Measurements from ENCODE around the gene SCLY.

SCLY gene

GRCh38 chr2:238139196-238140039 lies 78.6 kb downstream of the SCLY start:
- TF ChIP-seq ZNF677 (tag by site-specific recombination; IDR thresholded peaks at IDR 0.05) (no peak), ZNF423 (tag by site-specific recombination; IDR thresholded peaks at IDR 0.05) (peak; percentile 42; the same call in 1 of the 2 replicates)
- H3K4me3 ChIP-seq (ENCODE audit: low read depth, low read length), result no peak overlapping the region
- H3K36me3 ChIP-seq (ENCODE audit: control insufficient read depth in 2 of 2, insufficient read depth in 1 of 2, low read length in 2 of 2), result no peaks in the 10 kb centered on the region
- CTCF ChIA-PET, result interaction anchor here (0.7 to 1.0 kb wide), 2 partner anchors 79 to 284 kb away, joined by 3 read pairs; no protein-coding TSS in a partner anchor
- H3K4me1 ChIP-seq (ENCODE audit: control insufficient read depth, insufficient read depth, low read length), result no peaks in the 10 kb centered on the region
- no peak overlapping the region for H3K27ac ChIP-seq (ENCODE audit: extremely low read depth, low read depth, low read length)
- POLR2A ChIA-PET, result no interaction called here
- H3K9me3 ChIP-seq (ENCODE audit: control insufficient read depth, insufficient read depth, low read depth, low read length), result no peaks in the 10 kb centered on the region

GRCh38 chr2:238140040-238140439 lies 79.2 kb downstream of the SCLY start:
- CTCF ChIA-PET, result interaction anchor here (1.0 kb wide), 1 partner anchor 285 kb away, joined by 3 read pairs; no protein-coding TSS in a partner anchor

More at GRCh38 chr2:238140040-238140439, 79.2 kb downstream of the SCLY start:
- Histone ChIP-seq H3K4me3 (ENCODE audit: low read depth, low read length) (no peak overlapping the region), H3K36me3 (ENCODE audit: control insufficient read depth in 2 of 2, insufficient read depth in 1 of 2, low read length in 2 of 2) (no peaks in the 10 kb centered on the region), H3K9me3 (ENCODE audit: control insufficient read depth, insufficient read depth, low read depth, low read length) (no peaks in the 10 kb centered on the region), H3K27ac (ENCODE audit: extremely low read depth, low read depth, low read length) (no peak overlapping the region), H3K4me1 (ENCODE audit: control insufficient read depth, insufficient read depth, low read length) (no peaks in the 10 kb centered on the region)
- TF ChIP-seq PRDM6 (tag by site-specific recombination; IDR thresholded peaks at IDR 0.05) (no peak), GLIS1 (tag by site-specific recombination; IDR thresholded peaks at IDR 0.05) (no peak), ZNF311 (tag by site-specific recombination; IDR thresholded peaks at IDR 0.05; ENCODE audit: borderline replicate concordance) (no peak), WT1 (tag by site-specific recombination; IDR thresholded peaks at IDR 0.05) (no peak), GLI2 (tag by site-specific recombination; IDR thresholded peaks at IDR 0.05; ENCODE audit: borderline replicate concordance, low read depth) (no peak), ZNF223 (tag by site-specific recombination; IDR thresholded peaks at IDR 0.05) (no peak), ZNF76 (tag by site-specific recombination; IDR thresholded peaks at IDR 0.05; ENCODE audit: borderline replicate concordance, low read depth) (no peak), REST (tag by site-specific recombination; IDR thresholded peaks at IDR 0.05) (no peak), YY1 (tag by site-specific recombination; IDR thresholded peaks at IDR 0.05) (no peak), SCRT1 (tag by site-specific recombination; IDR thresholded peaks at IDR 0.05; ENCODE audit: borderline replicate concordance) (no peak), SALL2 (tag by site-specific recombination; IDR thresholded peaks at IDR 0.05; ENCODE audit: borderline replicate concordance) (no peak), ZNF175 (tag by site-specific recombination; IDR thresholded peaks at IDR 0.05) (no peak), ZNF670 (tag by site-specific recombination; IDR thresholded peaks at IDR 0.05; ENCODE audit: low read depth) (no peak), ZNF664 (tag by site-specific recombination; IDR thresholded peaks at IDR 0.05) (no peak), ZNF140 (tag by site-specific recombination; IDR thresholded peaks at IDR 0.05) (no peak), ZNF610 (tag by site-specific recombination; IDR thresholded peaks at IDR 0.05; ENCODE audit: borderline replicate concordance) (no peak), ZNF600 (tag by site-specific recombination; IDR thresholded peaks at IDR 0.05) (no peak), SP2 (tag by site-specific recombination; IDR thresholded peaks at IDR 0.05) (no peak)
- POLR2A ChIA-PET, result no interaction called here
